HEK293 (cell line): ENCODE results near the gene GSC.

Source experiments
- CTCF ChIA-PET: fragments of 350-600 bp; formaldehyde crosslinking; extraction: SDS; loops from one replicate; lab custom pipeline; 2021; ENCODE audit warnings: antibody characterized with exemption; lab: Yijun Ruan, JAX
- POLR2A ChIA-PET: fragments of 300-600 bp; formaldehyde crosslinking; extraction: SDS; loops from one replicate; lab custom pipeline; 2020; ENCODE audit warnings: antibody characterized with exemption, inconsistent platforms; lab: Yijun Ruan, JAX
- H3K27ac ChIP-seq: fragments of 200-500 bp; sonication (Bioruptor generic); 2 replicates; pipeline ENCODE4 v1.5.1; 2014; ENCODE audit warnings: low read depth, low read length, control low read depth, inconsistent platforms; ENCODE audit errors: extremely low read depth
- H3K36me3 ChIP-seq, 2 experiments: fragments of 200-500 bp in 1 of 2; sonication (Bioruptor generic) in 1 of 2; 1 replicate in 1 of 2; 2 replicates in 1 of 2; pipeline ENCODE4 v1.5.1; 2014 to 2017; ENCODE audit warnings: inconsistent platforms in 2 of 2, low read length in 2 of 2; ENCODE audit not compliant: control insufficient read depth in 2 of 2, insufficient read depth in 1 of 2
- H3K4me1 ChIP-seq: fragments of 200-500 bp; sonication (Bioruptor generic); 2 replicates; pipeline ENCODE4 v1.5.1; 2014; ENCODE audit warnings: mild to moderate bottlenecking, low read length, inconsistent platforms; ENCODE audit not compliant: control insufficient read depth, insufficient read depth
- H3K4me3 ChIP-seq: 2 replicates; pipeline ENCODE4 v1.5.1; 2011; ENCODE audit warnings: low read depth, mild to moderate bottlenecking, control low read depth, low read length, moderate library complexity
- H3K9me3 ChIP-seq: fragments of 200-500 bp; sonication (Bioruptor generic); 2 replicates; pipeline ENCODE4 v1.5.1; 2014; ENCODE audit warnings: low read depth, low read length, inconsistent platforms; ENCODE audit not compliant: control insufficient read depth, insufficient read depth
- FEZF1 ChIP-seq: fragments of 450-650 bp; formaldehyde crosslinking; IDR thresholded peaks from 2 replicates; pipeline ENCODE4 v1.5.1; 2016; ENCODE audit warnings: missing biosample characterization, missing genetic modification characterization
- HOXA7 ChIP-seq: sonication (generic); formaldehyde crosslinking; IDR thresholded peaks from 2 replicates; pipeline ENCODE4 v1.8.1; 2022; ENCODE audit warnings: missing genetic modification reagents, borderline replicate concordance
- KLF16 ChIP-seq: fragments of 450-650 bp; formaldehyde crosslinking; IDR thresholded peaks from 2 replicates; pipeline ENCODE4 v1.5.1; 2017; ENCODE audit warnings: missing biosample characterization, missing genetic modification characterization
- OSR2 ChIP-seq: fragments of 450-650 bp; formaldehyde crosslinking; IDR thresholded peaks from 2 replicates; pipeline ENCODE4 v1.5.1; 2016; ENCODE audit warnings: missing biosample characterization, missing genetic modification characterization
- SP7 ChIP-seq: fragments of 450-650 bp; formaldehyde crosslinking; IDR thresholded peaks from 2 replicates; pipeline ENCODE4 v1.5.1; 2016; ENCODE audit warnings: missing biosample characterization, missing genetic modification characterization
- WT1 ChIP-seq: fragments of 450-650 bp; formaldehyde crosslinking; IDR thresholded peaks from 2 replicates; pipeline ENCODE4 v1.5.1; 2016; ENCODE audit warnings: missing biosample characterization, missing genetic modification characterization
- ZBTB20 ChIP-seq: fragments of 450-650 bp; formaldehyde crosslinking; IDR thresholded peaks from 2 replicates; pipeline ENCODE4 v1.5.1; 2016; ENCODE audit warnings: missing biosample characterization, missing genetic modification characterization
- ZEB2 ChIP-seq: fragments of 450-650 bp; formaldehyde crosslinking; IDR thresholded peaks from 2 replicates; pipeline ENCODE4 v1.5.1; 2016; ENCODE audit warnings: missing biosample characterization, missing genetic modification characterization
- ZIC2 ChIP-seq: fragments of 450-650 bp; formaldehyde crosslinking; IDR thresholded peaks from 2 replicates; pipeline ENCODE4 v1.5.1; 2016; ENCODE audit warnings: missing biosample characterization, missing genetic modification characterization
- ZNF155 ChIP-seq: fragments of 450-650 bp; formaldehyde crosslinking; IDR thresholded peaks from 2 replicates; pipeline ENCODE4 v1.5.1; 2016; ENCODE audit warnings: missing biosample characterization, missing genetic modification characterization
- ZNF175 ChIP-seq: fragments of 450-650 bp; formaldehyde crosslinking; IDR thresholded peaks from 2 replicates; pipeline ENCODE4 v1.5.1; 2016; ENCODE audit warnings: missing biosample characterization, missing genetic modification characterization
- ZNF211 ChIP-seq: fragments of 450-650 bp; formaldehyde crosslinking; IDR thresholded peaks from 2 replicates; pipeline ENCODE4 v1.5.1; 2016; ENCODE audit warnings: low read depth, missing biosample characterization, missing genetic modification characterization
- ZNF391 ChIP-seq: fragments of 450-650 bp; formaldehyde crosslinking; IDR thresholded peaks from 2 replicates; pipeline ENCODE4 v1.5.1; 2016; ENCODE audit warnings: low read depth, missing biosample characterization, missing genetic modification characterization, borderline replicate concordance
- ZNF394 ChIP-seq: fragments of 450-650 bp; formaldehyde crosslinking; IDR thresholded peaks from 2 replicates; pipeline ENCODE4 v1.5.1; 2016; ENCODE audit warnings: missing biosample characterization, missing genetic modification characterization, mild to moderate bottlenecking, moderate library complexity, borderline replicate concordance
- ZNF530 ChIP-seq: fragments of 450-650 bp; formaldehyde crosslinking; IDR thresholded peaks from 2 replicates; pipeline ENCODE4 v1.5.1; 2016; ENCODE audit warnings: low read depth, missing biosample characterization, missing genetic modification characterization
- ZNF548 ChIP-seq: fragments of 450-650 bp; formaldehyde crosslinking; IDR thresholded peaks from 2 replicates; pipeline ENCODE4 v1.5.1; 2016; ENCODE audit warnings: missing biosample characterization, missing genetic modification characterization
- ZNF561 ChIP-seq: fragments of 450-650 bp; IDR thresholded peaks from 2 replicates; pipeline ENCODE4 v1.5.1; 2018; ENCODE audit warnings: missing biosample characterization, missing genetic modification characterization, borderline replicate concordance
- ZNF654 ChIP-seq: fragments of 450-650 bp; formaldehyde crosslinking; IDR thresholded peaks from 2 replicates; pipeline ENCODE4 v1.5.1; 2016; ENCODE audit warnings: low read depth, missing biosample characterization, missing genetic modification characterization
- ZNF660 ChIP-seq: fragments of 450-650 bp; IDR thresholded peaks from 2 replicates; pipeline ENCODE4 v1.5.1; 2018; ENCODE audit warnings: missing biosample characterization, mild to moderate bottlenecking, missing genetic modification characterization
- ZNF747 ChIP-seq: fragments of 450-650 bp; formaldehyde crosslinking; IDR thresholded peaks from 2 replicates; pipeline ENCODE4 v1.5.1; 2016; ENCODE audit warnings: missing biosample characterization, missing genetic modification characterization
- ZNF777 ChIP-seq: fragments of 450-650 bp; formaldehyde crosslinking; IDR thresholded peaks from 2 replicates; pipeline ENCODE4 v1.5.1; 2017; ENCODE audit warnings: missing biosample characterization, missing genetic modification characterization, borderline replicate concordance
- ZSCAN30 ChIP-seq: fragments of 450-650 bp; IDR thresholded peaks from 2 replicates; pipeline ENCODE4 v1.5.1; 2018; ENCODE audit warnings: missing biosample characterization, mild to moderate bottlenecking, missing genetic modification characterization, moderate library complexity
- TF ChIP-seq, protein P1 (sequence below): fragments of 450-650 bp; formaldehyde crosslinking; IDR thresholded peaks from 2 replicates; pipeline ENCODE4 v1.5.1; 2016; ENCODE audit warnings: missing biosample characterization, missing genetic modification characterization
- TF ChIP-seq, protein P2 (sequence below): fragments of 450-650 bp; IDR thresholded peaks from 2 replicates; pipeline ENCODE4 v1.5.1; 2018; ENCODE audit warnings: missing biosample characterization, missing genetic modification characterization
- TF ChIP-seq, protein P3 (sequence below): fragments of 450-650 bp; formaldehyde crosslinking; IDR thresholded peaks from 2 replicates; pipeline ENCODE4 v1.5.1; 2017; ENCODE audit warnings: missing biosample characterization, missing genetic modification characterization
- TF ChIP-seq, protein P4 (sequence below): fragments of 450-650 bp; formaldehyde crosslinking; IDR thresholded peaks from 2 replicates; pipeline ENCODE4; 2016; ENCODE audit warnings: missing biosample characterization, missing genetic modification characterization

GSC gene

DNA sequence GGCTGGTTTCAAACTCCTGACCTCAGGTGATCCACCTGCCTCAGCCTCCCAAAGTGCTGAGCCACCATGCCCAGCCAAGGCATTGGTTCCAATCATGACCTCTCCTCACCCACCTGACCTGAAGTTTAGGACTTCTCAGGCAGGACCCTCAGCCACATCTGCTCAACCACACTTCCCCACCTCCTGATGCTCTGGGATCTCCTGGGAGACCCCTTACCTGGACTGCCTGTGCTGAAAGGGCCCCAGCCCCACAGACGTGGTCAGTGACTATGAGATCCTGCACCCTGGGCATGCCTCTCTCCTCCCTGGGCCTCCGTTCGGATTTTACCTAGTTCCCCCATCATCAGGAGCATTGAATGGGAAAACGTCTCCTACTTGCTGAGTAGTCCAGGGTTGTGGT is 18.0 kb downstream of the GSC start (continued):
- no peak for TF ChIP-seq ZIC2
- TF ChIP-seq, protein P1, sequence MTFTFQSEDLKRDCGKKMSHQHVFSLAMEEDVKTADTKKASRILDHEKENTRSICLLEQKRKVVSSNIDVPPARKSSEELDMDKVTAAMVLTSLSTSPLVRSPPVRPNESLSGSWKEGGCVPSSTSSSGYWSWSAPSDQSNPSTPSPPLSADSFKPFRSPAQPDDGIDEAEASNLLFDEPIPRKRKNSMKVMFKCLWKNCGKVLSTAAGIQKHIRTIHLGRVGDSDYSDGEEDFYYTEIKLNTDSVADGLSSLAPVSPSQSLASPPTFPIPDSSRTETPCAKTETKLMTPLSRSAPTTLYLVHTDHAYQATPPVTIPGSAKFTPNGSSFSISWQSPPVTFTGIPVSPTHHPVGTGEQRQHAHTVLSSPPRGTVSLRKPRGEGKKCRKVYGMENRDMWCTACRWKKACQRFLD (tag by site-specific recombination), result no peak
- TF ChIP-seq ZNF211 (tag by site-specific recombination), result no peak

DNA sequence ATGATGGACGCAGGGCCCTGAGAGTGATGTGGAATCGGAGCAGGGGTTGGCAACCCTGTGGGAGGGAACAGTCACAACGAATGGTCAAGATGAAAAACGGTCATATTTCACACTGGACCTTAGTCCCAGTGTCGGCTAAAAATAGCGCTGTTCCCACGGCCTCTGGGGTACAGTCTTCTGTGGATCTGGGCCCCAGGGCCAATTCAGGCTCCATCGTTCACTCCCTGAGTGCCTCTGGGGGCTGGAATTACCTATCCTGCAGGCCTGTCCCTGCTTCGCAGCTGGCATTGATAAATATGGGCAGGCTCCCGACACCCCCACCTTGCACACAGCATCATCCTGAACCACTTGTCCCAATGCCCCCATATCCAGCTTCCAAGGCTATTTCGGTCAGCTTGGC is 18.6 kb downstream of the GSC start:
- no peaks in the 10 kb centered on the region for H3K9me3 ChIP-seq
- POLR2A ChIA-PET, result interaction anchor here (0.6 kb wide), 1 partner anchor 107 kb away, joined by 3 read pairs; no protein-coding TSS in a partner anchor
- no peaks in the 10 kb centered on the region for H3K4me1 ChIP-seq
- CTCF ChIA-PET, result interaction anchor here (0.7 kb wide), 1 partner anchor 681 kb away, joined by 3 read pairs; no protein-coding TSS in a partner anchor
- H3K4me3 ChIP-seq, result no peak overlapping the region
- H3K36me3 ChIP-seq, result no peaks in the 10 kb centered on the region
- no peak overlapping the region for H3K27ac ChIP-seq
- TF ChIP-seq, protein P2, sequence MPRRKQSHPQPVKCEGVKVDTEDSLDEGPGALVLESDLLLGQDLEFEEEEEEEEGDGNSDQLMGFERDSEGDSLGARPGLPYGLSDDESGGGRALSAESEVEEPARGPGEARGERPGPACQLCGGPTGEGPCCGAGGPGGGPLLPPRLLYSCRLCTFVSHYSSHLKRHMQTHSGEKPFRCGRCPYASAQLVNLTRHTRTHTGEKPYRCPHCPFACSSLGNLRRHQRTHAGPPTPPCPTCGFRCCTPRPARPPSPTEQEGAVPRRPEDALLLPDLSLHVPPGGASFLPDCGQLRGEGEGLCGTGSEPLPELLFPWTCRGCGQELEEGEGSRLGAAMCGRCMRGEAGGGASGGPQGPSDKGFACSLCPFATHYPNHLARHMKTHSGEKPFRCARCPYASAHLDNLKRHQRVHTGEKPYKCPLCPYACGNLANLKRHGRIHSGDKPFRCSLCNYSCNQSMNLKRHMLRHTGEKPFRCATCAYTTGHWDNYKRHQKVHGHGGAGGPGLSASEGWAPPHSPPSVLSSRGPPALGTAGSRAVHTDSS (tag by site-specific recombination), result no peak
- TF ChIP-seq OSR2 (tag by site-specific recombination), result no peak
- no peak for TF ChIP-seq HOXA7
- TF ChIP-seq, protein P3, sequence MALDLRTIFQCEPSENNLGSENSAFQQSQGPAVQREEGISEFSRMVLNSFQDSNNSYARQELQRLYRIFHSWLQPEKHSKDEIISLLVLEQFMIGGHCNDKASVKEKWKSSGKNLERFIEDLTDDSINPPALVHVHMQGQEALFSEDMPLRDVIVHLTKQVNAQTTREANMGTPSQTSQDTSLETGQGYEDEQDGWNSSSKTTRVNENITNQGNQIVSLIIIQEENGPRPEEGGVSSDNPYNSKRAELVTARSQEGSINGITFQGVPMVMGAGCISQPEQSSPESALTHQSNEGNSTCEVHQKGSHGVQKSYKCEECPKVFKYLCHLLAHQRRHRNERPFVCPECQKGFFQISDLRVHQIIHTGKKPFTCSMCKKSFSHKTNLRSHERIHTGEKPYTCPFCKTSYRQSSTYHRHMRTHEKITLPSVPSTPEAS (tag by site-specific recombination), result no peak
- no peak for TF ChIP-seq ZNF548
- TF ChIP-seq ZNF561, result no peak
- no peak for TF ChIP-seq ZNF777 (tag by site-specific recombination)
- TF ChIP-seq ZNF654 (tag by site-specific recombination), result no peak
- TF ChIP-seq SP7 (tag by site-specific recombination), result no peak
- TF ChIP-seq KLF16, result no peak
- no peak for TF ChIP-seq ZEB2
- TF ChIP-seq ZNF155 (tag by site-specific recombination), result no peak
- TF ChIP-seq ZNF660 (tag by site-specific recombination), result no peak

DNA sequence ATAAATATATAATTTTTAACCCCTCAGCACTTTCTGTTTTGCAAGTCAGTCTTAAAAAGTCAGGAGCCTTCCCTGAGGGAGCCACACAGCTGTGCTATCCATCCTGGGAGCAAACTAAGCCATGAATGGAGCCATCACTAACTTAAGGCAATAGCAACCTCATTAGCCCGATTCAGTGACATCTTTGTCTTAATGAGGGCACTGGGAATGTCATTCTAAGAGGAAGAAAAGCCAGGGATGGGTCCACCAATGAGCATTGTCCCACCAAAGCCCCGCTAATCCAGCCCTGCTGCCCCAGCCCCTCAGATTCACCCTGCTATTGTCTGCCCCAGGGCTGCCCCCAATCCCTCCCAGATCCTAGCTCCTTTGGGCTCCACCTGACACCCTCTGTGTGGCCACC is 19.5 kb downstream of the GSC start:
- POLR2A ChIA-PET, result interaction anchor here (0.5 kb wide), 1 partner anchor 20 kb away, joined by 4 read pairs; no protein-coding TSS in a partner anchor
- Histone ChIP-seq H3K4me1 (no peaks in the 10 kb centered on the region), H3K36me3 (no peaks in the 10 kb centered on the region), H3K27ac (no peak overlapping the region), H3K4me3 (no peak overlapping the region), H3K9me3 (no peaks in the 10 kb centered on the region)
- CTCF ChIA-PET, result interaction anchor here (0.7 to 2.0 kb wide), 6 partner anchors 15 to 693 kb away, joined by 3 to 5 read pairs (median 4); no protein-coding TSS in a partner anchor
- no peak for TF ChIP-seq ZNF394 (tag by site-specific recombination)
- TF ChIP-seq ZNF747, result no peak
- TF ChIP-seq ZNF211 (tag by site-specific recombination), result no peak
- TF ChIP-seq FEZF1, result no peak
- no peak for TF ChIP-seq WT1 (tag by site-specific recombination)
- TF ChIP-seq, protein P4, sequence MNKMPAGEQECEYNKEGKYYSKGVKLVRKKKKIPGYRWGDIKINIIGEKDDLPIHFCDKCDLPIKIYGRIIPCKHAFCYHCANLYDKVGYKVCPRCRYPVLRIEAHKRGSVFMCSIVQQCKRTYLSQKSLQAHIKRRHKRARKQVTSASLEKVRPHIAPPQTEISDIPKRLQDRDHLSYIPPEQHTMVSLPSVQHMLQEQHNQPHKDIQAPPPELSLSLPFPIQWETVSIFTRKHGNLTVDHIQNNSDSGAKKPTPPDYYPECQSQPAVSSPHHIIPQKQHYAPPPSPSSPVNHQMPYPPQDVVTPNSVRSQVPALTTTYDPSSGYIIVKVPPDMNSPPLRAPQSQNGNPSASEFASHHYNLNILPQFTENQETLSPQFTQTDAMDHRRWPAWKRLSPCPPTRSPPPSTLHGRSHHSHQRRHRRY, result no peak
- TF ChIP-seq ZNF548, result no peak
- TF ChIP-seq ZNF391 (tag by site-specific recombination), result no peak
- TF ChIP-seq ZNF175 (tag by site-specific recombination), result no peak
- TF ChIP-seq ZNF530 (tag by site-specific recombination), result no peak
- no peak for TF ChIP-seq ZBTB20
- TF ChIP-seq ZEB2, result no peak
- no peak for TF ChIP-seq ZSCAN30 (tag by site-specific recombination)
